Osteocyte (in vitro differentiated cells): ENCODE measurements around the gene MPDZ. TPM values are rescaled to one million over a fixed set of nuclear protein-coding genes. Genes with fewer than 3 reads are reported as not detected.

Experiments
- DNase-seq: peaks from one replicate; pipeline ENCODE4 v3.0.0; 2021; ENCODE audit warnings: mixed read lengths; ENCODE audit not compliant: unreplicated experiment; ENCODE audit errors: extremely low spot score
- H3K27ac Mint-ChIP-seq: one replicate; pipeline ENCODE4 v1.8.0; 2021; ENCODE audit warnings: mild to moderate bottlenecking, mixed read lengths; ENCODE audit not compliant: unreplicated experiment
- H3K27me3 Mint-ChIP-seq: one replicate; pipeline ENCODE4 v1.8.0; 2021; ENCODE audit warnings: mixed read lengths; ENCODE audit not compliant: unreplicated experiment
- H3K36me3 Mint-ChIP-seq: one replicate; pipeline ENCODE4 v1.8.0; 2021; ENCODE audit warnings: mixed read lengths; ENCODE audit not compliant: unreplicated experiment
- H3K4me1 Mint-ChIP-seq: one replicate; pipeline ENCODE4 v1.8.0; 2021; ENCODE audit warnings: mixed read lengths; ENCODE audit not compliant: unreplicated experiment
- H3K4me3 Mint-ChIP-seq: one replicate; pipeline ENCODE4 v1.8.0; 2021; ENCODE audit warnings: mild to moderate bottlenecking, moderate library complexity, mixed read lengths; ENCODE audit not compliant: unreplicated experiment
- H3K9me3 Mint-ChIP-seq: one replicate; pipeline ENCODE4 v1.8.0; 2021; ENCODE audit warnings: mixed read lengths; ENCODE audit not compliant: unreplicated experiment
- CTCF ChIP-seq: fragments of 200-600 bp; sonication (generic); IDR thresholded peaks from 2 replicates; pipeline ENCODE4 v1.5.0; 2021; ENCODE audit warnings: antibody characterized with exemption, mild to moderate bottlenecking, moderate library complexity
- total RNA-seq: library from RNA; stranded (reverse); gene quantifications from 2 replicates; pipeline ENCODE4 v1.2.1, GENCODE V29; 2021

The MPDZ gene
- total RNA-seq, 1 donor from 2014 or later, result 51.9 TPM

GRCh38 chr9:13210306-13210705, 69.2 kb downstream of the MPDZ start:
- Mint-ChIP-seq H3K9me3 (peaks cover 5% of the 10 kb centered on the region), H3K36me3 (peaks cover 42% of the 10 kb centered on the region), H3K27me3 (no peaks in the 10 kb centered on the region), H3K27ac (no peak overlapping the region), H3K4me3 (no peak overlapping the region), H3K4me1 (peaks cover 9% of the 10 kb centered on the region)
- TF ChIP-seq CTCF, result no peak
- DNase-seq, result no peak

GRCh38 chr9:13209498-13209897, 70.0 kb downstream of the MPDZ start:
- Mint-ChIP-seq H3K9me3 (peaks cover 5% of the 10 kb centered on the region), H3K27ac (no peak overlapping the region), H3K27me3 (no peaks in the 10 kb centered on the region), H3K4me3 (no peak overlapping the region), H3K36me3 (peaks cover 42% of the 10 kb centered on the region), H3K4me1 (peaks cover 9% of the 10 kb centered on the region)
- no peak for TF ChIP-seq CTCF
- no peak for DNase-seq

- H3K36me3 Mint-ChIP-seq, result peaks cover 52% of the 10 kb centered on the region
- peaks cover 9% of the 10 kb centered on the region for H3K4me1 Mint-ChIP-seq
- TF ChIP-seq CTCF, result no peak
- no peak overlapping the region for H3K27ac Mint-ChIP-seq
- H3K9me3 Mint-ChIP-seq, result no peaks in the 10 kb centered on the region
- H3K27me3 Mint-ChIP-seq, result no peaks in the 10 kb centered on the region
- no peak overlapping the region for H3K4me3 Mint-ChIP-seq
- no peak for DNase-seq
Observed at GRCh38 chr9:13205824-13206223, 73.7 kb downstream of the MPDZ start.

GRCh38 chr9:13190040-13190439, 89.5 kb downstream of the MPDZ start:
- Mint-ChIP-seq H3K4me1 (peaks cover 3% of the 10 kb centered on the region), H3K27ac (no peak overlapping the region), H3K27me3 (no peaks in the 10 kb centered on the region)

GRCh38 chr9:13189362-13189761, 90.1 kb downstream of the MPDZ start:
- no peak for TF ChIP-seq CTCF
- no peak overlapping the region for H3K4me3 Mint-ChIP-seq
- H3K27me3 Mint-ChIP-seq, result no peaks in the 10 kb centered on the region
- H3K9me3 Mint-ChIP-seq, result no peaks in the 10 kb centered on the region
- no peak overlapping the region for H3K27ac Mint-ChIP-seq
- H3K4me1 Mint-ChIP-seq, result peaks cover 3% of the 10 kb centered on the region
- H3K36me3 Mint-ChIP-seq, result peaks cover 55% of the 10 kb centered on the region
- DNase-seq, result no peak

More at GRCh38 chr9:13190040-13190439, 89.5 kb downstream of the MPDZ start:
- TF ChIP-seq CTCF, result no peak
- Mint-ChIP-seq H3K9me3 (no peaks in the 10 kb centered on the region), H3K4me3 (no peak overlapping the region), H3K36me3 (peaks cover 56% of the 10 kb centered on the region)
- no peak for DNase-seq
